Gastrocnemius medialis (tissue), 4 donors: Measurements from ENCODE around the gene CEP55.

Experiments
- CTCF ChIP-seq, 5 experiments: fragments of 450-650 bp in 3 of 5; fragments of 200-600 bp in 2 of 5; sonication (generic) in 2 of 5; IDR thresholded peaks in 4 of 5; conservative IDR thresholded peaks in 1 of 5; 1 replicate in 4 of 5; 2 replicates in 1 of 5; pipeline ENCODE4 v1.5.1; 2016 to 2019; ENCODE audit warnings: antibody characterized with exemption in 5 of 5, mild to moderate bottlenecking in 3 of 5, moderate library complexity in 3 of 5
- POLR2A ChIP-seq, 2 donors: fragments of 450-650 bp; IDR thresholded peaks; one replicate each; pipeline ENCODE4 v1.6.1; 2017; ENCODE audit warnings: antibody characterized with exemption in 2 of 2, mild to moderate bottlenecking in 2 of 2, moderate library complexity in 2 of 2

GRCh38 chr10:93548376-93549071, 52.1 kb downstream of the CEP55 start:
- TF ChIP-seq CTCF (IDR thresholded peaks at IDR 0.05 in 4 of 5, conservative IDR thresholded peaks at IDR 0.05 in 1 of 5) (no peak), POLR2A (IDR thresholded peaks at IDR 0.05) (no peak)
